ENCODE data around the gene LRSAM1.

The LRSAM1 gene

DNA sequence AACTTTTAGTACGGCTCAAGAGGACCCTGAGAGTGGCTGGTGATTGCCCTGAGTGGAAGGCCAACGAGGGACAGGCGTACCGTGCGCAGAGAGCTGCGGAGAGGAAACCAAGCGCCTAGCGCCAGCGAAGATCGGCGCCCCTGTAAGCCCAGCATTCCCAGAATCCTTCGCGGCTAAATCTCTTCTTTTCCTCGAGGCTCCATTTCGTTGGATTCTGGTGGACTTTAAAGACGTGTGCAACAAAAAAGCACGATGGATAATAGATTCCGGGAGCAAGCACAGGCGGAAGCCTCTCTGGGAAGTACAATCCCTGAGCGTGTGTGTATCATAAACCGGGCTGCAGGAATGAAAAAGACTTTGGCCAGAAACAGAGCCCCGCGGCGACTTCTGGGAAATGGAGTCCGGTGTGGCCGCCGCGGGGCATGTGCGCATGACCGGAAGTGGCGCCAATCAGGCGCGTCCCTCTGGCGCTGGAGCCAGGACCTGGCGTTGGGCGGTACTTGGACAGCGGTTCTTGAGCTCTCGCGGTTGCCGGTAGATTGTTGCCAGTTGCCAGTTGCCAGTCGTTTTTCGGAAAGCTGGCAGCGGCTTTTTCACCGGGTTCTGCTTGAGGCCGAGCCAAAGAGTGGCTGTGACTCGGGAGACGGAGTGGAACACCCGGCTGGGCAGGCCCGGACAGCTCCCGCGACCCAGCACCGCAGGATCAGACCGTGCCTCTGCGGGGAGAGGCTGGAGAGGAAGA, 27.2 kb upstream of the LRSAM1 start, which contains the start of gene ZNF79:
Gene ZNF79 (plus strand): TSS at position 449 of the 742 bp plus-strand sequence. CDS start 406 bp downstream, outside the sequence.
- DNase-seq: peak; percentile 96

DNA sequence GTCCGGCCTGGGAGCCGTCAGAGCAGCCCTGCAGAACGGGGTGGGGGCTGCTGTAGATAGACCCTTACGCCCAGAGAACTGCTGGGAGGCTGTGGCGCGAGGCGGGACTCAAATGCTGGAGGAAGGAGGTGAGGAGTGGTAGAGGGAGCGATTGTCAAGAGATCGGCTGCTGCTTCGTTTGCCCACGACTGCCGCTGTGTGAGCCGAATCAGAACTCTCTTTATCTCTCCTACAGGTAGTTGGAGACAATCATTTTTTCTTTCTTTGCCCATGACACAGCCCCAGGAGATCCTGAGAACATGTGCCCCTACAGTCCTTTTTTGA, 26.7 kb upstream of the LRSAM1 start:
- no peak for DNase-seq
- in situ Hi-C loops (cut with MboI; ENCODE audit: low pct_unique_long_range_greater_than_20kb, low sequenced_read_pairs): no loop called here

More for the DNA sequence above, 27.2 kb upstream of the LRSAM1 start, which contains the start of gene ZNF79:
- in situ Hi-C loops (cut with MboI; ENCODE audit: low pct_unique_long_range_greater_than_20kb, low sequenced_read_pairs): no loop called here

DNA sequence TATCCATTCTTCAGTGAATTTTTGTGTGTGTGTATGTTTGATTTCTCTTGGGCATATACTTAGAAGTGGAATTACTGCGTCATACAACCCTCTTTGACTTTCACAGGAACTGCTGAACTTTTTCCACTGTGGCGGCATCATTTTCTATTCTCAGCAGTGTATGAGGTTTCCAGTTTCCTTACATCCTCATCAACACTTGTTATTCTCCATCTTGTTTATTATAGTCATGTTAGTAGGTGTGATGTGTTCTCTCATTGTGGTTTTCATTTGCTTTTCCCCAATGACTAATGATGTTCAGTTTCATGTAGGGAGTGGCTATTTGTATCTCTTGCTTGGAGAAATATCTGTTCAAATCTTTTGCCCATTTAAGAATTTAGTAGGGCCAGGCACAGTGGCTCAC, 24.6 kb upstream of the LRSAM1 start:
- in situ Hi-C loops (cut with MboI; ENCODE audit: low pct_unique_long_range_greater_than_20kb, low sequenced_read_pairs): no loop called here
- no peak for DNase-seq

DNA sequence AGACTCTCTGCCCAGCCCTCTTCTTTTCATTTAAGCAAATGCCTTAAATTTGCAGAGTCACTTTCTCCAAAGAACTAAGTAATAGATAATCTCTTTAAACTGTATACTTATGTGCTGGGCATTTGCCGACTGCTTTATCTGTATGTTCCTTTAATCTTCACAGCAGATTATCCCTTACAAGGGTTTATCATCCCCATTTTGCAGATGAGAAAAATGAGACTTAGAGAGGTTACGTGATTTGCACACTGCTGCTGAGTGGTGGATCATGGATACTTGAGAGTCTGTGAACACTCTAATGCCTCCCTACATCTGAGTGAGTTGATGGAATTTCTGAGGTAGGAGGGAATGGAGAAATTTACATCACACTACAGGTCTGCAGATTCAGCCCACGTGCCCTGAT, 23.0 kb upstream of the LRSAM1 start:
- in situ Hi-C loops (cut with MboI; ENCODE audit: low pct_unique_long_range_greater_than_20kb, low sequenced_read_pairs): no loop called here
- DNase-seq: no peak

DNA sequence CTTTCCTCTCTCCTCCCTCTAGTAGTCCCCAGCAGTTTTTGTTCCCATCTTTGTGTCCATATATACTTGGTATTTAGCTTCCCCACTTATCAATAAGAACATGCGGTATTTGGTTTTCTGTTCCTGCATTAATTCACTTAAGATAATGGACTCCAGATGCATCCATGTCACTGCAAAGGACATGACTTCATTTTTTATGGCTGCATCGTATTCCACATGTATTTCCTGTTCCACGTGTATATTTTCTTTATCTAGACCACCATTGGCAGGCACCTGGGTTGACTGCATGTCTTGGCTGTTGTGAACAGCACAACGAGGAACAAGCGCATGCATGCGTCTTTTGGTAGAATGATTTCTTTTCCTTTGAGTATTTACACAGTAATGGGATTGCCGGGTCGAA, 20.9 kb upstream of the LRSAM1 start:
- in situ Hi-C loops (cut with MboI; ENCODE audit: low pct_unique_long_range_greater_than_20kb, low sequenced_read_pairs): no loop called here

DNA sequence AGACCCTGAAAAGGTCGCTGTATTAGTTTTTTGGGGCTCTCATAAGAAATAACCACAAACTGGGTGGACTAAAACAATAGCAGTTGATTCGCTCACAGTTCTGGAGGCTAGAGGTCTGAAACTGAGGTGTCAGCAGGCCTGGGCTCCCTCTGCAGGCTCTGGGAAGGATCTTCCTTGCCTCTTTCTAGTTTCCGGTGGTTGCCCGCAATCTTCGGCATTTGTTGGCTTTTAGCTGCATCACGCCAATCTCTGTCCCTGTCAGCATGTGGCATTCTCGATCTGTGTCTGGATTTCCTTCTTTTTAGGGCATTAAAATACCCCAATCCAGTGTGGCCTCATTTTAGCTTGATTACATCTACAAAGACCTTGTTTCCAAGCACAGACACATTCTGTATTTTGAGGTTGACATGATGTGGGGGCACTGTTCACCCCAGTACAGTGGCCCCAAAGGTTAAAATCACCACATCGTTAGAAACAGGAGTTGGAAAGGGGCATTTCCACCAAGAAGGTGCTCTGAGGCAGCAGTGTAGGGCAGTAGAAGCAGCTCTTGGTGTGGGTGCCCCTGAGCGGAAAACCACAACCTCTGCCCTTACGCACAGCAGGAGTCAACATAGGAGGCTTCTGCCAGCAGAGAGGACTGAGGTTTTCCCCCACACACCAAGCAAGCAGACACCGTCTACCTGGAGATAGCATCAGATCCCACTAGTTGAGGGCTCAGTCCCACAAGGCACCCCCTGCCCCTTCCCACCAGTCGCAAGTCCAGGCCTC, 13.6 kb upstream of the LRSAM1 start:
- no peak for DNase-seq
- in situ Hi-C loops (cut with MboI; ENCODE audit: low pct_unique_long_range_greater_than_20kb, low sequenced_read_pairs): no loop called here

More for the DNA sequence above, 20.9 kb upstream of the LRSAM1 start:
- DNase-seq: no peak

DNA sequence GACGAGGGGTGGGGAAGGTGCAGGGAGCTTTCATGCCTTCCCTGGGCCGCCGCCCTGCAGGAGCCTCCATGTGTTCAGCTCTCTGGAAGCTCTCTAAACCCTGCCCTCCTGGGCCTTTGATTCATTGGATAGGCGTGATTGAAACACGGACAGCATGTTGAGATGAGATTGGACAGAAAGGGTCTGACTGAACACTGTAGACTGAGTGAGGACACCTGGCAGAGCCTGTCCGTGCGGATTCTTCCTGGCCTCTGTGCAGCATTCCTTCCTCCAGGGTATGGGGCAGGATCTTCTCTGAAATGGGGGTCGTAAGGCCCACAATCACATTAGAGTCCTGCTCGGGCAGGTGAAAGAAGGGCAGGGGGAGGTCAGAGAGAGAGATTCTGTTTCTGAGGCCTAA, 12.9 kb upstream of the LRSAM1 start:
- no peak for DNase-seq
- in situ Hi-C loops (cut with MboI; ENCODE audit: low pct_unique_long_range_greater_than_20kb, low sequenced_read_pairs): no loop called here

DNA sequence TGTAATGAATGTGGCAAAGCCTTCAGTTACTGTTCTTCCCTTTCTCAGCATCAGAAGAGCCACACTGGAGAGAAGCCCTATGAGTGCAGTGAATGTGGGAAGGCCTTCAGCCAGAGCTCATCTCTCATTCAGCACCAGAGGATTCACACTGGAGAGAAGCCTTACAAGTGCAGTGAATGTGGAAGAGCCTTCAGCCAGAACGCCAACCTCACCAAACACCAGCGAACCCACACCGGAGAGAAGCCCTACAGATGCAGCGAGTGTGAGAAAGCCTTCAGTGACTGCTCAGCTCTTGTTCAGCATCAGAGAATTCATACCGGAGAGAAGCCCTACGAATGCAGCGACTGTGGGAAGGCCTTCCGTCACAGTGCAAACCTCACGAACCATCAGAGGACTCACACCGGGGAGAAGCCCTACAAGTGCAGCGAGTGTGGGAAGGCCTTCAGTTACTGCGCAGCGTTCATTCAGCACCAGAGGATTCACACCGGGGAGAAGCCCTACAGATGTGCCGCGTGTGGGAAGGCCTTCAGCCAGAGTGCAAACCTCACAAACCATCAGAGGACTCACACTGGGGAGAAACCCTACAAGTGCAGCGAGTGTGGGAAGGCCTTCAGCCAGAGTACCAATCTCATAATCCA, 6.9 kb upstream of the LRSAM1 start:
- DNase-seq: no peak
- in situ Hi-C loops (cut with MboI; ENCODE audit: low pct_unique_long_range_greater_than_20kb, low sequenced_read_pairs): no loop called here

DNA sequence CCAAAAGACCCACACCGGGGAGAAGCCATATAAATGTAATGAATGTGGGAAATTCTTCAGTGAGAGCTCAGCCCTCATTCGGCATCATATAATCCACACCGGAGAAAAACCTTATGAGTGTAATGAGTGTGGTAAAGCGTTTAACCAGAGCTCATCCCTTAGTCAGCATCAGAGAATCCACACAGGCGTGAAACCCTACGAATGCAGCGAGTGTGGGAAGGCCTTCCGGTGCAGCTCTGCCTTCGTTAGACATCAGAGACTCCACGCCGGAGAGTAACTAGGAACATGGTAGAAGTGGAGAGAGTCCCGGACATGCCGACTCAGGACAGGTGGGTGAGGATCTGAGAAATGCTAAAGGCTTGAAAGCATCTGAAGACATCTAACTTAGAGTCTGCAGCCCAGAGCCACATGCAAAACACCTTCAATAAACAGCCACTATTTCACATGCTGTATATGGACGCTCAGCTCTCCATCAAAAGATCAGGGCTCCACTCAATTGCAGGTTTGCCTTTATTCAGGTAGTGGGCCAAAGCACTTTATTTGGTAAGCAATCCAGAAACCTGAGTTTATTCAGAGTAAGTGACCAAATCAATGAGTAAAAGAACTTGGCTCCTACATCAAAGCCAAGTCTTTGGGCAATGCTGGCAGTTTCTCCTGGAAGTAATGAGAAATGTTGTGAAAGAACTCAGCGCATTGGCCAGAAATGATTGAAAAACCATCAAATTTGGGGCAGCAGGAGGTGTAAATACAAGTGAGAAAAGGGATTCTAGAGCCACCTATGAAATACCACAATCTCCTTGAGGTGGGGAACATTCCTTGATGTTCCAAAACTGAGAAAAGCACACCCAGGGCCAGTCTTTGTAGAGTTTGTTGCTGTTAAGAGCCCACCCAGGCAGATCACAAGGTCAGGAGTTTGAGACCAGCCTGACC, 6.1 kb upstream of the LRSAM1 start:
- DNase-seq: no peak
- in situ Hi-C loops (cut with MboI; ENCODE audit: low pct_unique_long_range_greater_than_20kb, low sequenced_read_pairs): no loop called here

DNA sequence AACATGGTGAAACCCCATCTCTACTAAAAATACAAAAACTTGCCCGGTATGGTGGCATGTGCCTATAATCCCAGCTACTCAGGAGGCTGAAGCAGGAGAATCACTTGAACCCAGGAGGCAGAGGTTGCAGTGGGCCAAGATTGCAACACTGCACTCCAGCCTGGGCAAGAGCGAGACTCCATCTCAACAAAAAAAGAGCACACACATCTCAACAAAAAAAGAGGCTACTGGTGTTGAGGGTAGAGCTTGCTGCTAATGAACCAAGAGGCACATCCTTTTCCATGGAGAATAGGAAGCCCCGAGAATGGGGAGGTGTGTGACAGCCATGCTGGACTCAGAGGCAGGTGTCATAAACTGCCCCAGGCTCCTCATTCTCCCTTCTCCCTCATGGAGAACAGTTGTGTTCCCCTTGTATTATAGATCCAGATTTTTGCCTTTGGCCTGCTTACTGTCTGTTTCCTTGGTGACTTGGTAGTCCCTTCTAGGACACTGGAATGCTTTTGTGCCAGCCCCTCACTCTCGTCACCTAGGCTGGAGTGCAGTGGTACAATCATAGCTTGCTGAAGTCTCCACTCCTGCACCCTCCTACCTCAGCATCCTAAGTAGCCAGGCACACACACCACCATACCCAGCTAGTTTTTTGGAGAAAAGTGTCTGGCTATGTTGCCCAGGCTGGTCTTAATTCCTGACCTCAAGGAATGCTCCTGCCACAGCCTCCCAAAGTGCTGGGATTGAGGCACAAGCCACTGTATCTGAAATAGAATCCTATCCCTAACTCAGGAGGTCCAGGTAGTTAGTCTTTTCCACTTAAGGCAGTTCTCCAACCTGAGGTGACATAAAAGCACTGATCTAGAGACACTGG, 5.2 kb upstream of the LRSAM1 start:
- peak; percentile 55 for DNase-seq
- in situ Hi-C loops (cut with MboI; ENCODE audit: low pct_unique_long_range_greater_than_20kb, low sequenced_read_pairs): no loop called here

DNA sequence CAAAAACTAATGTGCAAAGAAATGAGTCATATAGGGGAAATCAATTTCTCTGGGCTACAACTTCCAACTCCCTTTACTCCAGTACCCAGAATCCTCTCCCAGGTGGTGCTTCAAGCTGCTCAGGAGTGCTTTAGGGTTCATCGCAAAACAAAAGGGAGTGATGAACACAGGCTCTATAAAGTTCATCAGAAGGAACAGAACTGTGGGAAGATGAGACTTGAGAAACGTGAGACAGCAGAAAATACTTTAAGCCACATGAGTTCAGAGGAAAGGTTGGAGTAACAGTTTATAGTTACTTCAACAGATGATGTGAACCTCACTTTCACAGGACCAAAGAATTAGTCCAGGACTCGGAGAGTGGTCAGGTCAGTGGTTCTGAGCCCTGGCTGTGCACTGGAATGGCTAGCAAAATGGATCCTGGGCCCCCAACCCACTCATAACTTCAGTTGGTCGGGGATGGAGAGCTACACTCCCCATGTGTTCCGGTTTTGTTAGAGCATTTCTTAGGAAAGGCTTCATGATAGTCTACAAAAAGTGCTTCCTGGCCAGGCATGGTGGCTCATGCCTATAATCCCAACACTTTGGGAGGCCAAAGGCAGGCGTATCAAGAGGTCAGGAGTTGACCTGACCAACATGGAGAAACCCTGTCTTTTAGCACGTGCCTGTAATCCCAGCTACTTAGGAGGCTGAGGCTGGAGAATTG, 4.4 kb upstream of the LRSAM1 start:
- in situ Hi-C loops (cut with MboI; ENCODE audit: low pct_unique_long_range_greater_than_20kb, low sequenced_read_pairs): no loop called here

DNA sequence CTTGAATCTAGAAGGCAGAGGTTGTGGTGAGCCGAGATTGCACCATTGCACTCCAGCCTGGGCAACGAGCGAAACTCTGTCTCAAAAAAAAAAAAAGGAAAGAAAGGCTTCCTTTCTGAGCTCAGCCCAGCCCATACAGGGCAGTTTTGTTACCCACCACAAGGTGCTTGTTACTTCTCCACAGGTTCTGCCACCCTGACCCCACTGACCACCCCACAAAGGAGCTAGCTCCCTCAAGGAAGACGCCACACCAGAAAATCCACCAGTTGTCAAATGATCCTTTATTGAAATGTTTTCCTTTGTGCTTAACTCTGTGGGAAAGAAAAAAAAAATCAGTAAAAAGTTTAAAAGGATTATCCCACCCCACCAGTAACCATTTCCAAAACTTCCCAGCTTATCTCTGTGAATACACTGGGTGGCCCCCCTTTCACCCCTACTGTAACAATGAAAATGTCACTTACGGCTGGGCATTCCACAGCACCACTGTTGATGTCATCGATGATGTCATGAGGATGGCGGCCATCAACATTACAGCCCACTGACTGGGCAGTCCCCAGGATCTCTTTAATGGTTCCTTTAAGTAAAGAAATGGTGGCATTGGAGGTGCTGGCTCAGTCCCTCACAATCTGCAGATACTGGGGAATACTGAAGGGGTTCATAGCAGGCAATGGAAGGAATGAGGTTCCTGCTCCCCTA, 3.7 kb upstream of the LRSAM1 start:
- no peak for DNase-seq
- in situ Hi-C loops (cut with MboI; ENCODE audit: low pct_unique_long_range_greater_than_20kb, low sequenced_read_pairs): no loop called here

More for the DNA sequence above, 4.4 kb upstream of the LRSAM1 start:
- no peak for DNase-seq

DNA sequence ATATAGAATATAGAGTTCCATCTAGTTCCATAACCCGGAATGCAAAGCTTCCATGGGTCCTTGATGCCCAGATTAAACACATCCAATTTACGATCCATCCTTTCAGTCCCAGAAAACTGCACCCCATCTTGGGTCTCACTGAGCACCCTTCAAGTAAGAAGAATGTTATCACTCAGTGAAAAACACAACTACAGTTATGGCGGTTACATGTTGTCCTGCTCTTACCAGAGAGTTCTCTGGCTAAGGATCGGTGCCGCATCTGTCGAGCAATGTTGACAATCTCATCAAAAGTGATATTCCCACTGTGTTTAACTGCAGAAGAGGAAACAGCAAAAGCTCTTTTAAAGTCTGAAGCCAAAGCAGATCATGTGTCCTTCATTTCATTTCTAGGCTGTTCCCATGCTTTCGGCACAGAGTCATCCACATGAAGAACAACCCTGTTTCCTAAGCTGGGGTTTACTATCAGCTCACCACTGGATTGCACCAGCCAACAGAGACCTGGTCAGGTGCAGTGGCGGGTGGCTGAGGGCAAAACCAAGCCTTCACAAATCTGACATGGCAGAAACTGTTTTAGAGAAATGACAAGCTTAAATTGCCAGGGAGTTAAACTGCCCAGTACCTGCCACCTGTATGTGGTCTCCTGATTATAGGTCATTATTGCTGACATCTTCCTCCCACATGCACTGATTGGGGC, 3.1 kb upstream of the LRSAM1 start:
- in situ Hi-C loops (cut with MboI; ENCODE audit: low pct_unique_long_range_greater_than_20kb, low sequenced_read_pairs): no loop called here
- no peak for DNase-seq

DNA sequence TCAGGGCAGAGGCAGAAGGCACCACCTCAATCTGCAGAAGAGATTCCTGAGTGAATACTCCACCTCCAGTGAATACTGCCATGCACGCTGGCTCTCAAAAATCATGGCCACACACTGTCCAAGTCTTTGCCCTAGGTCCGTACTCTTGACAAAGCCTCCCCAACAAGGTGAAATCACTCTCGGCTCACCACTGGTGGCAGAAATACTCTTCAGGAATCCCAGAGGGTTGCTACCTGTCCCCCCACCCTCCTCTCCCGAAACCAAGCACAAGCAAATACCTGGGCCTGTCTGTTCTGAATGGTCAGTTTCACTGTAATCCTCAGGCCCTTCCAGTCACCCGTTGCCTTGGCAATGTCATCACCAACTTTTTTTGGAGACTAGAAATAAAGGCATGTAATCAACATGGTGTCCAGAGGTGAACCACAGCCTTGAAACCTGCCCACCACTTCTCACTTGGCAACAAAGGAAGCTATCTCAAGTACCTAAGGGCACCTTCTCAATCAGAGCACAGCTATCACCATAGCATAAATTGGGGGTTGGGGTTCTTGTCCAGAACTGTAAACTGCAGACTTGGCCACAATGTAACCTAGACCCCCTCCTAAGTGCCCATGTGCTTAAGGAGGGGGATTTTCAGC, 1.9 kb upstream of the LRSAM1 start:
- in situ Hi-C loops (cut with MboI; ENCODE audit: low pct_unique_long_range_greater_than_20kb, low sequenced_read_pairs): no loop called here
- DNase-seq: peak; percentile 18

DNA sequence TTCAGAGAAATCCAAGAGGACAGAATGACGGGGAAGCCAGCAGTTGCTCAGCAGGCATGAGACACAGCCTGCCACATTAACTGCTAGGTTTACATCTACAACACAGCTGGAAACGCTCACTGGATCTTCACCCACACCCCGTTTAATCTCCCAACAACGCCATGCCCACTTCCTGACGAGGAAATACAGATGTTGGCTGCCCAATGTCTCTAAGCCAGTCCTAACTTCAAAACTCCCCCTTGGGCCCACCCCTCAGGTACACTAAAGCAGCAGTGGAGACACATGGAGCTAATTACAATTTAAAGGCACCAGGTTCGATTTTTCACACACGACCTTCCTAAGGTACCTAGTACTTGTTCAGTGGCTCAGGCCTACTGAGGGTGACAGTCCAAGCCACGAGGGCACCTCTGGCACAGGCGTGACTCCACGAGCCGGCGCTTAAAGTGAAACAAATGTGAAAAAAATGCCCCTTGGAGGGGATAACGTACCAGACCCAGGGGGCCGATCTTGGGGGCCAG, 1.0 kb upstream of the LRSAM1 start:
- DNase-seq: peak; percentile 38
- in situ Hi-C loops (cut with MboI; ENCODE audit: low pct_unique_long_range_greater_than_20kb, low sequenced_read_pairs): no loop called here

DNA sequence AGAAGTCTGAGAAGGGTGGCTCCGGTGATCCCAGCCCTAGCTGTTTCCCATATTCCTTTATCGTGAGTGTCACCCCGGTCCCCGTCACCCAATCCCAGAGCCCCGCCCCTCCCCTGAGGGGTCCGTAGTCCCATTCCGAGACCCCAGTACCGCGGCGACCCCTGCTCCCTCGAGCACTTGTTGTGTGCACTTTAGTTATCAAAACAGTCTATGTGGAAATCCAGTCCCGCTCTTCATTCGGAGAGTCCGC, 223 bp downstream of the LRSAM1 start:
- no peak for DNase-seq
- in situ Hi-C loops (cut with MboI; ENCODE audit: low pct_unique_long_range_greater_than_20kb, low sequenced_read_pairs): no loop called here

Data from KBM-7 (cell line).